GM19324 (cell line): ENCODE measurements around the gene LRBA.

Source experiments
- ATAC-seq: cut with Tn5 transposase; IDR thresholded peaks from one replicate; pipeline ENCODE4 v1.9.1; 2021; ENCODE audit warnings: mild to moderate bottlenecking, moderate library complexity; ENCODE audit not compliant: unreplicated experiment, low FRiP score

The LRBA gene

DNA sequence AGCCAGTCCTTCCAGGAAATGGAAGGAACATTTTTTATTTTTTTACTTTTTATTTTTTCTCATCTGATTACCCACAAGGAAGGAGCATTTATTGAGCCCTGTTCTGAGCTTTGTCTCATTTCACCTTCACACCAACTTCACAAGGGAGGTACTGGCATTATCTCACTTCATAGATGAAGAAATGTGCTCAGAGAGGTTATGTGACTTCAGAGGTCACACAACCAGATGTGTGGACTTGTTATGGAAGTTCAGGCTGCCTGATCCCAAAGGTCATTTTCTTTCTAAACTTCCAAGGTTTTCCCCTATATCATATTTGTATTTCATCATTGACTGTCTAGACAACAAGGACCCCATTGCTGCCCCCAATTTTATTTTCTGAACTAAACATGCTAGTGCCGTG lies 776.5 kb downstream of the LRBA start:
- ATAC-seq = no peak

DNA sequence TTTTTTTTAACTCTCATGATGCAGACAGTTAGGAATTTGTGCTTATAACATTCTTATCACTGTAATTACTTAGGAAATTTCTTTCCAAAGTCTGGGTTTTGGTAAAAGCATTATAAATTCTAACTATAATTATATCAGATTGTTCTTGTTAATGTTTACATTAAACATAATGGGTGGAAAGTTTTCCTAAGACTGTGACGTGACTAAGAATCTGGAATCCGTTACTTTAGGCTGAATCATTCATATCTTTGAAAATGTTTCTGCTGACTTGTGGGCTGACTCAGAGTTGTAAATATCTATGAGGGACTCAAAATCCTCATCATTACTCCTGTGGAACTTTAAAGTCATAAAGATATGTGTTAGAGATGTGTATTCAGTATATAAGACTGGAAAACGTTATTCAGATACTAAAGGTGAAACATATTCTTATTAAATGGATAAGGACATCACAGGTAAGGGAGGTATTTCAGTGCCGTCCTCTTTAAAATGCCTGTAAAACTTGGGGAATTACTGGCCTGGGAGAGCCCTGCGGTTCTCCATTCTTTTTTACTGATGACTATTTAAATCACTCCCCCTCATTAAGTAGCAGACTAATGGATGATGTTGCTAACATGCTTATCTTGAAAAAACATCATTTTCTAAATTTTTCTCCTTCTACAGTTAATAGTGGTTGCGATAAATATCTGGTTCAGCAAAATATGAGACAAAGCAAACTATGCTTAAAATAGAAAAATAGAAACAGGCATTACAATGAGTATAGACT lies 777.8 kb downstream of the LRBA start:
- no peak for ATAC-seq

DNA sequence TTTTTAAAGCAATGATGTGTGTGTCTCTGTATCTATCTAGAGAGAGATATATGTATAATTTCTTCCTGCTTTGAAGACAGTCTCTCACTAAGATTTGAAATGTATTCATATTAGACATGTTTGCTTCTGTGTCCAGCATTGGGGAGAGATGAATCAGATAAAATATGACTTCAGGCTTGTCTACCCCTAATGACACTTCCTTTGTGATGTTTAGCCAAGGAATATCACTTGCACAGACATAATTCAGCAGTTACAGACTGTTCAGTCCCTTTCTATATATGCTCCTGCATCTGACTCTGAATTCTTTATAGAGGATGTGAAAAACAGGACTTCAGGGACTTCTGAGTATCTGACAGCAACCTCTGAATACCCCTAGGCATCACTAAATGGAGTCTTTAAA lies 778.5 kb downstream of the LRBA start:
- ATAC-seq = no peak

DNA sequence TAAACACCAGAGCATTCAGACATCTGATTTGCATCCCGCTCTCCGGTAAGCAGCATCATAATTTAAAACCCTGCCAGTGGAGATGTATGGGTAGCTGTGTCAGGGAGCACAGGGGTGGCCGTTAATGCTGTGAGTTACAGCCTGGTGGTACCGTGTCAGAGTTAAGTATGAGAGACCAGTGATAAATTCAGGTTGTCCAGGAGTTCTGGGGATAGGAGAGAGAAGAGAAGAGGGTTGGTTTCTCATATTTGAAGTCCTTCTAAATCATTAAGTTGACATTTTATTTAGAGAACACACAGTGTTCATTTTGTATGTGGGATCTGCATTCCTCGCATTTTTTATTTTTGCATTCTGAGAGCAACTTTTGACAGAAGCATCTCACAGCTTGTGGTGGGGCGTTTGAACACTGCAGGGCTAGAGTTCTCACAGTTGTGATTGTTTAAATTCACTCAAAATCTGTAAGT lies 779.2 kb downstream of the LRBA start:
- no peak for ATAC-seq

DNA sequence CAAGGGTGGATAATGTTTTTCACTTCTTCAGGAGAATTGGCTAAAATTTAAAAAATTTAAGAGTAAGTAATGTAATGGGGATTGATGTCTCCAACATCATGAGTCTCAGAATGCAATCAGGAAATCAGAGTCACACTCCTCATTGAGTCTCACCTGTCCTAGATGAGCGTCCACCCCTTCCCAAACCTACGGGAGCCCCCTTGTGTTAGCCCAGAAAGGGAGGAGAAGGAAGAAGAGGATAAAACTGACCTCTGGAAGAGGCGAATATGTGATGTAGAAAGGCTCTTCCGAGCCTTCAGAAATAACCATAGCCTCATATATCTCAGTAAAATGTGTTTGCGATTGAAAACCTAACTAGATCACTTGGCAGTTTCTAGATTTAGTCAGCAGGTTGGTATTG lies 779.8 kb downstream of the LRBA start:
- ATAC-seq = no peak

DNA sequence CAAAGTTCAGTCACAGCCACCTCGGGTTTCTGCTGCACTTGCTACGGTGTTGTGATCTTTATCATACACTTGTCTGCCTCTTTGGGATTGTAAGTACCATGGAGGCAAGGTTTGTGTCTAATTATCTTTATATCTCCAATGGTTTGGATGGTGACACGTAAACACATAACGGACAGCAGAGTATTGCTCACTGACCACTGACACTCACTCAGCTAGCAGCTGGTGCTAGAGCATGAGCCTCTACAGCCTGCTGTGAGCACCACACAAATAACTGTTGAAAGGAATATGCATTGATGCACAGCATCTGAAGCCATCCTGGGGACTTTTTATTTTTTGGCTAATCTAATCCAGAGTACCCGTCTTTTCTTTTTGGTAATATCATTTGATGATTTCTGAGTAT lies 780.8 kb downstream of the LRBA start:
- no peak for ATAC-seq

DNA sequence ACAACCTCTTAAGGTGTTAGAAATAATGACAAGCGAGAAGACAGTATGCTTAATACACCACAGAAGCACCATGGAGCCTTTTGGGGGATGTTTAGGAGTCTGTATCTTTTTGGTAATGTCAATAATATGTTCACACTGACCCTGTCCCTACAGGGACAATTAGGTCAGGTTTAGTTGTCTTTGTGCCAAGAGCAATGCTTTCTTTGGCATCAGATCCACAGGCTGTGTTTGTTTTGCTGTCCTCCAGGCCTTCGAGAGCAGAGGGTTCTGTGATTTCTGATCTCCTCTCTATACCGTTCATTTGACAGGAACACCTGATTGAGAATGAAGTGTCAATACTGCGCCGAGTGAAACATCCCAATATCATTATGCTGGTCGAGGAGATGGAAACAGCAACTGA lies 783.1 kb downstream of the LRBA start:
- no peak for ATAC-seq

DNA sequence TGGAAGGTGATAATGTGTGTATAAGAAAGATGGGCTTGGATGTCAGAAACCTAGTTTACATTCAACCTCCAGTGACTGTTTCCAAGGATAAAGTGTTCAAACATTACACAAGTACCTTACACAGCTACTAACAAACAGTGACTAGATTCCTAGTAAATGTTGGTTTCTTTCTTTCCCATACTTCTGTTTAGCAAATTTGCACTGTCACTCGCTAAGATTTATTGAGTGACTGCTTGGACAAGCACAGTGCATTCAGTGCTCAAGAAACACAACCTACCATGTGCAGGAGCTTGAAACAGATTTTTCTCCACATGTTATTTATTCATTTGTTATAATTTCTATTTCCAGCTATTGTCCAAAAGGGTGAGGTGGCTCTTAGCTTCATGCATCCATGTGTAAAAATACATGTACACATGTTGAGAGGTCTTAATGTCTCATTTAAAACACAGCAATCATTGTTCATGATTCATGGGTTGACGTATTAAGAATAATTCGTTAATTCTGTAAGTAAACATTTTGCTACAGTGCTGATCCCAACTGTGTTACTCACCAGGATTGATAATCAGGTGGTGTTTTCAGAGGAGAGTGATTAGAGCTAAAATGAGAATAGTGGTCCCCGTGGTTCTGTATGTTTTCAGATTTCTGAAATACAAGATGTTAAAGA lies 783.8 kb downstream of the LRBA start:
- ATAC-seq = no peak

DNA sequence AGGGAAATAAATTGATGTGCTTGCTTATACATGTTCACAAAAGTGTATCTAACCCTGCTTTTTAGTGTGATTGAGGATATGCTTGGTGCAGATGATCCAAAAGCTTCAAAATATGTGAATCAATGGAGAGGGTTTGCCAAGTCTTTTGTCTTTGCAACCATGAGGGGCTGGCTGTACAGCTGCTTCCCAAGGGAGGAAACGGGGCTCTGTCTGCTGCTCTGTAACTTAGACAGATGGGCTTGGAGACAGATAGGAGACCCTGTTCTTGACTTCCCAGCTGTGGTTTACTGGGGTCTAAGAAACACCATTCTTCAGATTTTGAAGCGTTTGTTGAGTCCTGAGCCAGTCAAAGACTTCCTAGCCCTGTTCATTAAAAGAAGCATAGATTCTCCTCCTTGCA lies 784.5 kb downstream of the LRBA start:
- ATAC-seq = no peak

DNA sequence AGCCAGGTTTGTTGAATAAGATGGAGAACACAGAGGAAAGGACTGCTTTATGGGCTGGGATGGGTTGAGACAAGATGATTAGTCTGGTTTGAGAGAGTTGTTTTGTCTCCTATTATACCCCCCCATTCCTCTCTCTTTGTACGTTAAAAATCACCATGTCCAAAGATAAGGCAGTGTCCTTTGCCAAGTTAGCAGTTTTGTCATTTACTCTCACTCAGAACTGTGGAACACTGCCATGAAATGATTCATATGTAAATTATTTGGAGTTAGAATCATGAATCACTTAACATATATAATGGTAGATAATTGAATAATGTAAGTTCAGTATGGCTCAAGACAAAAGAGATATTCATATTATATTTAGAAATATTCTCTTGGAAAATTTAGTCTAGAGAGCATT lies 785.6 kb downstream of the LRBA start:
- ATAC-seq = no peak

DNA sequence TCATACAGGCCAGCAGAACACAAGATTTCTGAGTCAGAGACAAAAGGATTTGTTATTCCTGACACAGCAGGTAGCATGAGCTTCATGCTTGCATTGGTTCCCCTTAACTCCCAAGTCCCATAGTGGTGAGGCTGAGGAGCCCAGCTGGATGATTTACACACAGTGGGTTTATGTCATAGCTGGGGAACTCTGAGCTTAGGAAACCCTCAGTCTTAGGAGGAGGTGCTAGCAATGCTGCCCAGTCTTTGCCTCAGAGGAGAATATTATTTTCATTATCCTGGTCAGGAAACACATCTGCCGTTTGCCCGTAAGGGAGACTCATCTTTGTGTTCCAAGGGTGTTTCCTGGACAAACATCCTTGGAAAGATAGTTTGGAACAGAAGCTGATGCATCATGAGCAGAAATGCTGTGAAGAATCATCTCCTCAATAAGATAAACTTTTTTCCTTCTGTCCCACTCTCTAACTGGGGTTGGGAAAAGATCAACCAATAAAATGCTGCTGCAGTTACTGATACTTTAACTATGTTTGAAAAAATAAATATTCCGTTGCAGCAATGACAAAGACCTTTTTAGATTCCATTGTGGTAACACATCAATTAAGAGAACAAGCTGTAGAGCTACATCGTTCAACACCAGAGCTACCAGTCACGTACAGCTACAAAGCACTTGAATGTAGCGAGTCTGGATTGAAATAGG lies 790.0 kb downstream of the LRBA start:
- ATAC-seq = no peak

DNA sequence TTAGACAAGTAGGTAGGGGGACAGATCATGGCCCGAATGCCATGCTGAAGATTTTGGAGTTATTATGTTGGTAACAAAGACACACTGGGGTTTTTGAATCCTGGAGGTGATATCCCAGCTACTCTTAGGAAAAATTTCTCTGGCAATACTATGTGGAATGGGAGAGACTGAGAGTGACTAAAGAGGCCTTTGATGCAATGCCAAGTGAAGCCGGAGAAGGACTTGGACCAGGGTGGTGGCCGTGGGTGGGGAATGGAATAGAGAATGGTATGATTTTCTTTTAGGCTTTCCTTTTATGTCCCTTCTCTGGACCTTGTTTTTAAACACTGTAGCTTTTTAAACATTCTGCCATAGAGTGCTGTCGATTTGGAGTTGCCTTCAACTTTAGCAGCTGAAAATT lies 795.2 kb downstream of the LRBA start:
- ATAC-seq = no peak

DNA sequence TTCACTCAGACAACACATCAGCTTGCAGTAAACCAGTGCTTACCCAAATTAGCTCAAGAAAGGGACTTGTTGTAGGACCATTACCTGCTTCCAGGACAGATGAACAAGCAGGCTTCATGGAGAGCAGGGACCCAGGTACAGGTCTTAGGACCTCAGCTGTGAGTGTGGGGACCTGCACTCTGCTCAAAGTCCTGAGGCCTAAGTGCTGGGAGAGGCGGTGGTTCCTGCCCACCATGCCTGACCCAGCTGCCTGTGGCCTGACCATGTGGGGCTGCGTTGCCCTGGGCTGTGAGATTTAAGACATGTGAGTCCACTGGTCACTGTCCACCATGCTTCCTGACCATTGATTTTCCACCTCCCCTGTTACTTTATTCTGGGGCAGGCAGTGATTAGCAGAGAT lies 796.6 kb downstream of the LRBA start:
- no peak for ATAC-seq

DNA sequence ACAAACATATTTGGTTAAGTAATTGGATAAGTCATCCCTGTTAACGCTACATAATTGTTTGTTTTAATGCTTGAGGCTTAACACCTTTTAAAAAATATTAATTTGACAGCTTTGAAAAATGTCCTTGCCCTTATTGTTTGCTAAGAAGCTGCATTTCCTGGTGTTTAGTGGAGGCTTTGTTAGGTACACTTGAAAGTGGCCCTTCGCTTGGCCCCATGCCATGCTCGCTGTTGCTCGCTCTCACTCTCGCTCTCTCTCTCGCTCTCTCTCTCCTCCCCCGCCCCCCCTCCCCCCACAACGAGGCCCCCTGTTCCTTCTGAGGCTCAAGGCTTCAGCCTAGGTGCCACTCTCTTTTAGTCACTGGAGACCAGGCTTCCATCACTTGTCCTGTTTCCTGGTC lies 797.3 kb downstream of the LRBA start:
- ATAC-seq = no peak

DNA sequence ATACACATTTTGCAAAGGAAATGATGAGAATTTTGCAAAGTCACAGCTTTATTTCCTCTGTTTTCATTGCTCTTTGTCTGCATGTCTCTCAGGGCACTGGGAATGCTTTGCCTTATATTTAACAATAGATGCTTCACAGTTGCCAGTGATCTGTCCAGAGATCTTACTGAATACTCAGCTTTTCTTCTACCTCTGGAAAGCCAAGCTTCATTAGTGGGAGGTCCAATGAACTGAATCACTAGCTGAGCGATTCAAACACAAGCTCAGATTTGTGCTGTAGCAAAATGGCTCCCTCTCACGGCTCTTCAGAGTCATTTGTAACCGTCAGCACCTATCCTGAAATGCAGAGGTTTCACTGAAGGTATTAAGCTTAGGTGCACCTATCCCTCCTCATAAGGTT lies 797.9 kb downstream of the LRBA start:
- ATAC-seq = no peak

DNA sequence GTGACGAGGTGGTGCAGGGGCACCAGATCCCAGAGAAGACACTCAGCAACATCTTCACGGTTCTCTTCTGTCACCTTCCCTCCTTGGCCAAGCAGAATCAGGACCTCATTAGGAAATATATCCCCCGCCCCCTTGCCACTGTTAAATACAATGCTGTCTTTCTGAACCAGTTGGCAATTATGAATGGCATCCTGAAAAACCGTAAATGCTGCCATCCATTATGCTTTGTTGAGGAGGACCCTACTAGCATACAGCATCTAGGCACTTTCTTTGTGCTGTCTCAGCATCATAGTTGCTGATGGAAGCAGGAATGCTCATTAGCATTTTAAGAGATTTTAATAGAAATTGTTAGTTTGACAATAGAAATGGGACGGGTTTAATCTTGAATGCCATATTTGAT lies 798.4 kb downstream of the LRBA start:
- ATAC-seq = no peak

DNA sequence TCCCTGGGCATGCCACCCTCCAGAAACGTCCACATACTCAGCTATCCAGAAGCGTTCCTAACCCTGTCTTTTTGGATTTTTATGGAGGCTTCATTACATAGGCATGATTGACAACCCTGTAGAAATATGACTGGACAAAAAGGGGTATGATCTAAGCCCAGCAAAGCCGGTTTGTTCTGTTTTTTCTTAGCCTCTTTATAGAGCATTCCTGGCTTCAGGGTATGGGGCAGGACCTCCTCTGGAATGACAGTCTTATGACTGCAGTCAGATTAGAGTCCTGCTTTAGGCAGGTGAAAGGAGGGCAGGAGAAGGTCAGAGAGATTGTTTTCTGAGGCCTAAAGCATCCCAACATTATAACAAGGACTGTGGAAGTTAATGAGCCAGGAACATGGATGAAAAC lies 799.5 kb downstream of the LRBA start:
- ATAC-seq = no peak
